Aorta (tissue), 5 donors: ENCODE data around the gene CS. TPM values are rescaled to one million over a fixed set of nuclear protein-coding genes. Genes with fewer than 3 reads are reported as not detected.

Source experiments
- ATAC-seq: fragments of 200-7000 bp; cut with Tn5 transposase; one replicate; pipeline ENCODE4 v1.9.1; 2022; ENCODE audit warnings: moderate library complexity; ENCODE audit not compliant: low FRiP score
- DNase-seq, 2 donors: peaks; one replicate each; pipeline ENCODE4 v3.0.0-alpha.2; 2020
- H3K27ac ChIP-seq, 2 donors: one replicate each; pipeline ENCODE4 v1.5.1; 2013; ENCODE audit warnings: low read length in 2 of 2, mild to moderate bottlenecking in 2 of 2, moderate library complexity in 2 of 2, control low read depth in 1 of 2, inconsistent platforms in 1 of 2, low read depth in 1 of 2
- H3K27me3 ChIP-seq, 2 donors: one replicate each; pipeline ENCODE4 v1.6.1; 2013; ENCODE audit warnings: control low read depth in 1 of 2, low read length in 1 of 2, mild to moderate bottlenecking in 1 of 2, moderate library complexity in 1 of 2; ENCODE audit not compliant: insufficient read depth in 2 of 2, control insufficient read depth in 1 of 2
- H3K36me3 ChIP-seq, 2 donors: one replicate each; pipeline ENCODE4 v1.6.1; 2013; ENCODE audit warnings: control low read depth in 1 of 2, low read length in 1 of 2, mild to moderate bottlenecking in 1 of 2; ENCODE audit not compliant: insufficient read depth in 2 of 2, control insufficient read depth in 1 of 2
- H3K4me1 ChIP-seq, 2 donors: one replicate each; pipeline ENCODE4 v1.6.1; 2013; ENCODE audit warnings: low read length in 2 of 2, control low read depth in 1 of 2, mild to moderate bottlenecking in 1 of 2, moderate library complexity in 1 of 2; ENCODE audit not compliant: insufficient read depth in 2 of 2, control insufficient read depth in 1 of 2
- H3K4me3 ChIP-seq, 2 donors: one replicate each; pipeline ENCODE4 v1.5.1; 2013; ENCODE audit warnings: low read length in 2 of 2, control low read depth in 1 of 2, mild to moderate bottlenecking in 1 of 2
- H3K9me3 ChIP-seq: one replicate; pipeline ENCODE4 v1.6.1; 2013; ENCODE audit warnings: mild to moderate bottlenecking, low read length; ENCODE audit not compliant: control insufficient read depth
- WGBS, 2 donors: extraction: QIAGEN DNeasy Blood & Tissue Kit; methylation state at CpG; one replicate each; pipeline ENCODE4 v1.1.7; 2013; 5-methylcytosine and 5-hydroxymethylcytosine counted together
- intact Hi-C, 2 donors: fragments of 100-400 bp; cut with DNase I; formaldehyde crosslinking; loops; one replicate each; pipeline versions ENCODE4 v1.14.2 to v1.15.0; 2022
- polyA plus RNA-seq, 2 donors: library from polyadenylated mRNA; stranded (reverse); fragments of 200-250 nt; gene quantifications; one replicate each; pipeline ENCODE4 v1.2.3, GENCODE V29; 2013
- total RNA-seq, 2 donors: library from RNA; stranded (reverse); fragmentation: NEBNext Ultra II Directional; extraction: Animal tissue kit (Norgen Biotek cat#: 25700); gene quantifications; one replicate each; pipeline ENCODE4 v1.2.1, GENCODE V29; 2021
- donor health status: healthy with polysubstance abuse.
- donor health status: Bipolar disorder and iron deficiency.
- donor health status: DM: no; HTN: no; CAD: no.
- donor health status: DM: no; HTN: no; CAD: no.
- donor health status: DM: yes; HTN: yes; CAD: no.

Gene CS
- total and polyA plus RNA-seq, 4 donors, result 49.5 to 104 (median 79.5) TPM

DNA sequence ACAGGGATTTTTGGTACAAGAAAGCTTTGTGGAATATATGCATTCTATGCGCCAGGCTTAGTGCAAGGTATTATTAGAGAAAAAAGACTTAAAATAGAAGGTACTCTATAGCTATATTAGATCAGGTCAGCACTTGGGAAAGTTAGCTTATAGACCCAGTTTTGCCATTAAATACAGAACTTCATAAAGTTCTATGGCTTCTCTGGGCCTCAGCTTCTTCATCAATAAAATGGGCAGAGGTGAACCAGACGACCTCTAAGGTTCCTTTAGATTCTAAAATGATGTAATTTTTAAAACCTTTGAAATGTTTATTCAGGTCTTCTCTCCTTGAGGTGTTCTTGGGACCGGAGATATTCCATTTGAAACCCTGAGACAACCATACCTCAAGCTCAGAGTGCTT lies 8.6 kb upstream of the CS start:
- ATAC-seq (no peak), DNase-seq (no peak)
- Histone ChIP-seq H3K9me3 (no peaks in the 10 kb centered on the region), H3K27me3 (no peaks in the 10 kb centered on the region), H3K27ac (no peak overlapping the region), H3K4me3 (no peak overlapping the region), H3K36me3 (peaks cover 2 to 6% of the 10 kb centered on the region in 2 donors), H3K4me1 (no peaks in the 10 kb centered on the region)
- intact Hi-C loops, result no loop called here
- 83 to 85% methylated on average over 3 of the region's 3 CpGs for WGBS, 2 donors

DNA sequence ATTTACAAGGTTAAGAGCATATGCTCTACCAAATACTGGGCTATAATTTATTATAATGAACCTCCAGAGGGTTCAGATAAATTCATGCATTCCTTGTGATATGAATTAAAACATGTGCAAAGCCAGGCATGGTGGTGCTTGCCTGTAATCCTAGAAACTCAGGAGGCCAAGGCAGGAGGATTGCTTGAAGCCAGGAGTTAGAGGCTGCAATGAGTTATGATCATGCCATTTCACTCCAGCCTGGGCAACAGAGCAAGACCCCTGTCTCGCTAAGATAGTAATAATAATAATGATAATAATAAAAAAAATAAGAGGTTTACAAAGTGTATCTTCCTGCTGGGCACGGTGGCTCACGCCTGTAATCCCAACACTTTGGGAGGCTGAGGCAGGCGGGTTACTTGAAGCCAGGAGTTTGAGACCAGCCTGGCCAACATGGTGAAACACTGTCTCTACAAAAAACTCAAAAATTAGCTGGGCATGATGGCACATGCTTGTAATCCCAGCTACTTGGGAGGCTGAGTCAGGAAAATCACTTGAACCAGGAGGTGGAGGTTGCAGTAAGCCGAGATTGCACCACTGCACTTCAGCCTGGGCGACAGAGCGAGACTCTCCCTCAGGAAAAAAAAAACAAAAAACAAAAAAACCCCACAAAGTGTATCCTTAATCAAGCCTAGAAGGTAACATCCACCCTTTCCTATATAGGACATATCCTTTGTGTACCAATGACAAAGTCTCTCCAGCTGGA lies 7.3 kb upstream of the CS start:
- H3K27ac ChIP-seq, result no peak overlapping the region
- no peak for ATAC-seq
- DNase-seq, result no peak
- no peaks in the 10 kb centered on the region for H3K9me3 ChIP-seq
- no peaks in the 10 kb centered on the region for H3K4me1 ChIP-seq
- no peak overlapping the region for H3K4me3 ChIP-seq
- WGBS, 2 donors, result 91 to 92% methylated on average over 7 of the region's 7 CpGs
- peaks cover 2 to 6% of the 10 kb centered on the region in 2 donors for H3K36me3 ChIP-seq
- H3K27me3 ChIP-seq, result no peaks in the 10 kb centered on the region
- intact Hi-C loops, result no loop called here

DNA sequence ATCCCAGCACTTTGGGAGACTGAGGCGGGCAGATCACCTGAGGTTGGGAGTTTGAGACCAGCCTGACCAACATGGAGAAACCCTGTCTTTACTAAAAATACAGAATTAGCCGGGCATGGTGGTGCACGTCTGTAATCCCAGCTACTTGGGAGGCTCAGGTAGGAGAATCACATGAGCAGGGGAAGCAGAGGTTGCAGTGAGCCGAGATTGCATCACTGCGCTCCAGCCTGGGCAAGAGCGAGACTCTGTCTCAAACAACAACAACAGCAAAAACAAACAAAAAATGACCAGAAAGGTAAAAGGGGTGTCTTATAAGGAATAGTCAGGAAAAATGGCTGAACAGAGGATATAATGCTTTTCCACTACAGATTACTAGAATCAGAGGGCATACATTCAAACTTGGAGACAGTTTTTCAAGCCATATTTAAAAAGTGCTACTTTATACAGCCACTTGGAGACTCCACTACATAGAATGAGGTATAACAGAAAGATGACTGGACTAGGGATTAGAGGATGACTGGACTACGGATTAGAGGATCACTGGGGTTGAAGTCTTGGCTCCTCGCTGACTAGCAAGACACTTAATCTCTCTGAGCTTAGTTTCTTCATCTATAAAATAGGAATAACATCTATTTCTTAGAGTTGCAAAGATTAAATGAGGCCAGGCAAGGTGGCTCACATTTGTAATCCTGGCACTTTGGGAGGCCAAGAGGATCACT lies 4.9 kb upstream of the CS start:
- Histone ChIP-seq H3K9me3 (no peaks in the 10 kb centered on the region), H3K4me3 (no peak overlapping the region), H3K27ac (no peak overlapping the region), H3K27me3 (no peaks in the 10 kb centered on the region), H3K36me3 (peaks cover 2 to 6% of the 10 kb centered on the region in 2 donors), H3K4me1 (no peaks in the 10 kb centered on the region)
- ATAC-seq (no peak), DNase-seq (no peak)
- WGBS, 2 donors, result 88 to 89% methylated on average over 8 of the region's 8 CpGs
- intact Hi-C loops, result no loop called here

DNA sequence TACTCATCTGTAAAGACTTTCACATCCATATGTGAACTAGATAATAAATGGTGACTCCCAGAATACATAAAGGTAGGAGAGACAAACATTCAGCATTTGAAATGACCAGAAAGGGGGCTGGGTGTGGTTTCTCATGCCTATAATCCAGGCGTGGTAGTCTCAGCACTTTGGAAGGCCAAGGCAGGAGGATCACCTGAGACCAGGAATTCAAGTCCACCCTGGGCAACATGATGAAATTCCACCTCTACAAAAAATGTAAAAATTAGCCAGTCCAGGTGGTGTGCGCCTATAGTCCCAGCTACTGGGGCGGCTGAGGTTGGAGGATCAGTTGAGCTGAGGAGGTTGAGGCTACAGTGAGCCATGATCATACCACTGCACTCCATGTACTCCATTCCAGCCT lies 4.1 kb upstream of the CS start:
- intact Hi-C loops, result no loop called here
- 92 to 94% methylated on average over 3 of the region's 3 CpGs for WGBS, 2 donors
- no peaks in the 10 kb centered on the region for H3K9me3 ChIP-seq
- no peaks in the 10 kb centered on the region for H3K4me1 ChIP-seq
- H3K36me3 ChIP-seq, result peaks cover 0 to 2% of the 10 kb centered on the region in 2 donors
- H3K27ac ChIP-seq, result no peak overlapping the region
- no peak for DNase-seq
- ATAC-seq, result no peak
- no peaks in the 10 kb centered on the region for H3K27me3 ChIP-seq
- no peak overlapping the region for H3K4me3 ChIP-seq

DNA sequence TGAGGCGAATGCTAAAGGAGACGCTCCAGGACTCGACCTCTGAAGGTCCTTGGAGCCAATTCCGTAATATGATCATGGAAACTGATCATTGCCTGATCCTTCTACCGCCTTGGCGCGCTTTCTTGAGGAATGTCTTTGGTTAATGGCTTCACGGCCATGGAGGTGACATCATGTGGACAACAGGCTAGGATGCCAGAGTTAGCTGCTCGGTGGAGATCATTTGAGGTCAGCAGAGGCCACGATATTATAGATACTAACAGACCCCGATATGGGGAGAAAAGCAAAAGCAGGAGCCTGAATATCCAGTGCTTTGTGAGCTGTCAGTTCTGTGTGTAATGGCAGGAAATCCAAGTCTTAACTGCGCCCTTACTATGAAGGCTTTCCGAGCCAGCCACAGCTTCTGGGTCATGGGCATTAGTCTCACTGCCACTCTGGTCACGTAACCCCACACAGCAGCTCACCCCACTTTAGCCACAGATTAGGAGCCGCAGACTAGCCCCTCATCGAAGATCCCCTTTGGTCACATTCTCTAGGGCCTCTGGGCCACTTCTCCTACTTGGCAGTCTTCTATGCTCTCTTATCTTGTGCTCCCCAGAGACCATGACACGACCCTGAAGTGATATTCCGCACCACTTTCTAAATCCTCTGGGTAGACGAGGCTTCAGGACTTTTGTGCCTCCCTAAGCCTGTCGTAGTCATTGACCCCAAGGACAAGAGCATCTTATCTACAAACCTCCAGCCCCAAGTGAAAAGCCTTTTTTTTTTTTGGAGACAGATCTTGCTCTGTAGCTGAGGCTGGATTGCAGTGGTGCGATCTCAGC lies 724 bp upstream of the CS start:
- intact Hi-C loops, result loop anchor here in 1 of 2 donors (2.0 kb wide), 2 partner anchors 14 to 76 kb away; partner anchors contain the start of genes CNPY2 and NABP2
- 23 to 29% methylated on average over 21 of the region's 21 CpGs for WGBS, 2 donors
- peak overlapping the region; percentile 20 to 54 for H3K4me3 ChIP-seq
- H3K27me3 ChIP-seq, result no peaks in the 10 kb centered on the region
- peaks cover 0 to 2% of the 10 kb centered on the region in 2 donors for H3K36me3 ChIP-seq
- H3K9me3 ChIP-seq, result no peaks in the 10 kb centered on the region
- peak overlapping the region; percentile 62 to 95 for H3K27ac ChIP-seq
- peak in 1 of 2 donors; percentile 76 for DNase-seq
- peaks cover 0 to 1% of the 10 kb centered on the region in 2 donors for H3K4me1 ChIP-seq
- peak; percentile 61 for ATAC-seq

DNA sequence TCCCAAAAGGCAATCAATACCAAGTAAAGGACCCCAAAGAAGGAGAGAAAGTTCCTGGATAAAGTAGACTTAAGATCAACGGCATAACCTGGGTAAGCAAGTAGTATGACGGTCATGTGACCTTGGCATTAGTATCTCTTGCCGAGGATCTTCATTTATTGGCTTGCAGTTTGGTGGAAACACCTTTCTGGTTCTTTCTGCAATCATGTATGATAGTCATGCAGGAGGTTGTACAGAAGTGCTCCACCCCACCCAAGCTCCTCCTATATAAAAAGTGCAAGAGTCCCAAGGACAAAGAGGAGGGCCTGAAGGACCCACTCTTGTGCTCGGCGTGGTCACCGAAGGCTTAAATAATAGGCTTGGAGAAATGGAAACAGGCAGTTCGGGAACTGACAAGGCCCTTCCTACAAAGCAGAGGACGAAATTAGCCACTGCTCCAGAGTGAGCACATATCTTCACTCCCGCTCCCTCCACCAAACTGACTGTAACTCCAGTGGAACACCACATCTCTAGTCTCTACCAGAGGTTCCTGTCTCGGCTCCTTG lies 750 bp downstream of the CS start:
- intact Hi-C loops, result no loop called here
- peaks cover 0 to 2% of the 10 kb centered on the region in 2 donors for H3K4me1 ChIP-seq
- H3K4me3 ChIP-seq, result peak overlapping the region; percentile 66 to 71
- H3K27me3 ChIP-seq, result no peaks in the 10 kb centered on the region
- H3K27ac ChIP-seq, result peak overlapping the region; percentile 9 to 89
- DNase-seq (no peak), ATAC-seq (no peak)
- WGBS, 2 donors, result 1% methylated on average over 10 of the region's 10 CpGs
- H3K36me3 ChIP-seq, result no peaks in the 10 kb centered on the region
- no peaks in the 10 kb centered on the region for H3K9me3 ChIP-seq

DNA sequence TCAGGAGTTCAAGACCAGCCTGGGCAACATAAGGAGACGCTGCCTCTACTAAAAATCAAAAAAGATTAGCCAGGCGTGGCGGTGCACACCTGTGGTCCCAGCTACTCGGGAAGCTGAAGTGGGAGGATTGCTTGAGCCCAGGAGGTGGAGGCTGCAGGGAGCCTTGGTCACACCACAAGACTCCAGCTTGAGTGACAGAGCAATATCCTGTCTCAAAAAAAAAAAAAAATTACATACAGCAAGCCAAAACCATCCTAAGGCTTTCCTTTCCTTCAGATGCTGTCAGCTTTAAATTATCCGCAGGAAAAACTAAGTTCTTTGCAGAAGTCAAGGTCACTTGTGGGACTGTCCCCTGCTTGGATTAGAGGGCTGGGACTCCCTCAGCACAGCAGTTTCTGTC lies 1.3 kb downstream of the CS start:
- intact Hi-C loops, result no loop called here
- H3K27me3 ChIP-seq, result no peaks in the 10 kb centered on the region
- H3K27ac ChIP-seq, result no peak overlapping the region
- 73 to 74% methylated on average over 5 of the region's 5 CpGs for WGBS, 2 donors
- DNase-seq (no peak), ATAC-seq (no peak)
- no peak overlapping the region for H3K4me3 ChIP-seq
- H3K9me3 ChIP-seq, result no peaks in the 10 kb centered on the region
- H3K36me3 ChIP-seq, result no peaks in the 10 kb centered on the region
- peaks cover 0 to 2% of the 10 kb centered on the region in 2 donors for H3K4me1 ChIP-seq

DNA sequence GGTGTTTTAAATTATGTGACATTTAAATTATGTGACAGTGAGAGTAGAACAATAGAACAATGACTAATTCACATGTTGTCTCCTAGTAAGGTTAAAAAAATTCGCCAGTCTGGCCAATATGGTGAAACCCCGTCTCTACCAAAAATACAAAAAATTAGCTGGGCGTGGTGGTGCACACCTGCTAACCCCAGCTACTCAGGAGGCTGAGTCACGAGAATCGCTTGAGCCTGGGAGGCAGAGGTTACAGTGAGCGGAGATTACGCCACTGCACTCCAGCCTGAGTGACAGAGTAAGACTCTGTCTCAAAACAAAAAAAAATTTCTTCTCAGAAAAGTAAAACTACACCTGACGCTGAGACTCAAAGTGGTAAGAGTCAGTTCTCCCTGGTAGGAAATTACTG lies 2.7 kb downstream of the CS start:
- no peaks in the 10 kb centered on the region for H3K27me3 ChIP-seq
- H3K4me3 ChIP-seq, result no peak overlapping the region
- WGBS, 2 donors, result 93 to 95% methylated on average over 8 of the region's 8 CpGs
- ATAC-seq (no peak), DNase-seq (no peak)
- no peaks in the 10 kb centered on the region for H3K9me3 ChIP-seq
- H3K4me1 ChIP-seq, result peaks cover 0 to 2% of the 10 kb centered on the region in 2 donors
- H3K36me3 ChIP-seq, result no peaks in the 10 kb centered on the region
- intact Hi-C loops, result no loop called here
- no peak overlapping the region for H3K27ac ChIP-seq
